NCI-H524 treated with DMSO at 0.1 percent for 48 hours (cell line): ENCODE data around the gene TMEM119.
"Not testable (repeated sequence)": the region's sequence is repeated elsewhere in the genome, so short reads cannot be mapped to it uniquely, and the experiment has no call there.

ENCODE experiments used
- DNase-seq: peaks from one replicate; lab custom pipeline; 2025; lab: John Stamatoyannopoulos, UW

The TMEM119 gene

GRCh38 chr12:108564724-108565123 is 33.2 kb downstream of the TMEM119 start:
- DNase-seq: no peak

- DNase-seq: no peak
These were observed 34.1 kb downstream of the TMEM119 start for GRCh38 chr12:108563804-108564151.

DNA sequence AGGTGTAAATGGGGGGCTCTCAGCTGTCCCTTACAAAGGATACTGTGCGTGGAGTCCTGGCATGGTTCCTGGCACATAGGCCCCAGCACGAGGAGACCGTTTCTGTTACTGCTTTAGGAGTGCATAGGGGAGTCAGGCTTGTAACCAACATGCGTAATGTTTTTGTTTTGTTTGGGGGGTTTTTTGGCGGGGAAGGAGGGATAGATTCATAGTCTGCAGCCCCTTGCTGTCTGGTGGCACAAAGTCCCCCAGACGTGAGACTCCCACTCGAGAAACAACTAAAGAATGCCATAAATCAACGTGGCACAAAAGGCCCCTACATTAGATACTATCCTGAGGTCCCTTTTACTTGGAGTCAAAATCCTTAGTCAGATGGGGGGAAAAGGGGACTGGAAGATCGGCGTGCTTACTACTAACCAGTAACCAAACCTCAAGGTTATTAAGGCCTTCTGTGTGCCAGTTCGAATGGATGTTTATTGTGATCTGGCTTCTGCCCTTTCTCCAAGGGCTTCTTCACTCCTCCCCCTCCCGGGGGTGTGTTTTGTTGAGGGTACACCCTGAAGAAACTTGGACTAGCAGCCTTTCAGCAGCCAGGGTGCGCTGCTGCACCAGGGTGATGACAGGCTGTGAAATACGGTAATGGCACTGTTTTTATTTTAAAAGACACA is 34.6 kb downstream of the TMEM119 start:
- DNase-seq: peak; percentile 49

DNA sequence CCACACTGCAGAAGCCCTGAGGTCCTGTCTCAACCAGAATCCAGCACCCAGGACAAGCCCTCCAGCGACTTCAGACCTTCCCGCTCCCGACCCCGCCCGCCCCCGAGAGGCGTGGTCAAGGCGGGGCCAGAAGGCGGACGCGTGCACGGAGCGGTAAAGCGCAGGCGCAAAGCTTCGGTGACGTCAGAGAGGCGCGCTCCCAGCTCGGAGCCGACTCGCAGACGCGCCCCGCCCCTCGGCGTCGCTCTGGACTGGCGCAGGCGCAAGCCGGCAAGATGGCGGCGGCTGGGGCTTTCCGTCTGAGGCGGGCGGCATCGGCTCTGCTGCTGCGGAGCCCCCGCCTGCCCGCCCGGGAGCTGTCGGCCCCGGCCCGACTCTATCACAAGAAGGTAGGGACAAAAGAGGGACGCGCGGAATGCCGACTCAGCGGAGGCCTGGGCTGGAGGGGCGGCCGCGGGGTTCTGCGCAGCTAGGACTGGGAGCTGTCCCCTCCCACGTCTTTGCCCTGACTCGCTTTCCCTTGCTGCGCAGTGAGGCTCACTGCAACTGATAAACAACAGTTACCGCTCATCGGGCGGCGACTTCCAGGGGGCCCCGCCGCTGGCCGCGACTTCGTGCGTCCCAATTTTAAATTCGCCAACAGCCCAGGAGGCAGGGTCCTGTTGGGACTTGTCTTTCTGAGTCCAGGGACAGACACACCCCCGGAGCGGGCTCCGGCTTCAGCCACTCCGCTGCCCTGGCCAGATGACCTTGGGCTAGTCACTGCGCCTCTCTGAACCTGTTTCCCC is 35.3 kb downstream of the TMEM119 start, which contains the start of gene ISCU:
Gene ISCU, plus strand, starts transcription at position 249 of the 788 bp plus-strand sequence. Its CDS starts 27 bp downstream, at position 276.
- peak; percentile 67 for DNase-seq

DNA sequence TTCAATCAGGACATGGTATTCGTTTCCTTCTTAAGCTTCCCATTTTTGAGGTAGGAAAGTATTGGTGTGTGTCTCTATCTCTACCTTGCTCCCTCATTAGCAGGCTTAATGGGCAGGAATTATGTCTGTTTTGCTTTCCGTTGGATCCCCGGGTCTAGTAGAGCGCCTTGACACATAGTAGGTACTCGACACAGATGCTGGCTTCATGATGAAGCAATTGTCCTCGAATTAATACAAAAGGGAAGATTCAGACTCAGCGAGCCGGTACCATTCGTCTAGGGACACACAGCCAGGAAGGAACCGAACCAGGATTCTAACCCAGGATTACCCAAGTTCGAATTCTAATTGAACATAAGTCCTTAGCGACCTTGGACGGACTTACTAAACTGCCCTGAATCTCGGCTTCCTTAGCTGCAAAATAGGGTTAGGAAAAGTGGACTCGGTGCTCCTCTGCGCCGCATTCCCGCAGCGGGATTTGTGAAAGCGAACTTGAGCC is 36.0 kb downstream of the TMEM119 start:
- no peak for DNase-seq

DNA sequence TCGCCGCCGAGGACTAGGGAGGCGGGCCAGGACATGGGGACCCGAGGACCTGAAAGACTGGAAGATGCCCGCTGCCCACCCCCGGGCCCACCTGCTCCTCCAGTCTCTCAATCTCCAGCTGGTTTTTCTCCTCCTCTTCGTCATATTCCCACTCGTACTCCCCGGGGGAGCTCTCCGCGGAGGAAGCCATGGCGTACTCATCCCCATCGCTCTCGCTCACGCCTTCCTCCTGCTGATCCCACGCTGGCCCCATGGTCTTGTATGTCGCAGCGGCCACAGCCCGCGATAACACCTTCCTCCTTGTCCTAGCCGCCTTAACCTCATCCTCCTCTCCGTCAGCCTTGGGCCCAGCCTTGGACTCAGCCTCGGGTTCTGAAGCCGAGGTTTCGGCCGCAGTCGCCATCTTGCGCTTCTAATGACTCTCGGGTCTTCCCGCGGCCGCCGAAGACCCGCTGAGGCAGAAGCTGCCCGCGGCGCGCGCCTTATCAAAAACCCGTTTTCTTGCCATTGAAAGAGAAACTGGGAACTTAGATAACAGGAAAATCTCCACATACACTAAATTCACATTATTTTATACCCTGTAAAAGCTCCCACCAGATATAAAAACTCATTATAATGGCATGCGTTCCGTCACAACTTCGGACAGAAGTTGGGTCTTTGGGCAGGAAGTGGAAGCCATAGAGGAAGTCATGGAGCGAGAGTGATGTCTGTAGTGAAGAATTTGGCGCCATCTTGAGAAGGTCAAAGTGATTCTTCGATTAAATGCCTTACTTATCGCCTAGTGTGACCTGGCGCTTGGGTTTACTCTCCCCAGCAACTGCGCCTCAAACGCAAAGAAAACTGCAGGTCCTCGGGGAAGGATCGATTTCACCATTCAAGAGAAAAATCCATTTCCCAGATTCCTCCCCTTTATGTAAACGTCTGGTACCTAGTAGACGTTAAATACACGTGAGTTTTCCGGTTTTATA is 36.8 kb downstream of the TMEM119 start, which contains the start of gene SART3:
Gene SART3, minus strand, starts transcription at position 422 of the 968 bp plus-strand sequence. Its CDS starts 19 bp downstream, at position 403.
- DNase-seq: peak; percentile 60

GRCh38 chr12:108560321-108560721 is 37.6 kb downstream of the TMEM119 start:
- DNase-seq: no peak

DNA sequence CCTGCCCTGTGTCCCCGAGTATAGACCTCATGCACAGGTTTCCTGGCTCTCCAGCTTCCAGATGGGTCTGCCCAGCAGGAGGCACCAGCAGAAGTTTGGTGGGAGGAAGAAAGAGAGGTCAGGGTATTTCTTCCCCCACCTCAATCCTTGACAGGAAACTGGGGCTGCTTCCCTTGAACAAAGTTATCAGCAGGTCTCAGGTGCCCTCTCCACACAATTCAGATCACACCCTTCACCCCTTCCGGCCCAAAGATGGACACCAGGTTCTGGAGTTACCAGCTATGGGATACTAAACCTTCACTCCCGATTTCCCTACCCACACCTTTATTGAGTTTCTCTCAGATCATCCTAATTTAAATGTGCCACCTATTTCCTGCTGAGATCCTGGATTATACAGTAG is 38.1 kb downstream of the TMEM119 start:
- no peak for DNase-seq

- no peak for DNase-seq
These were observed 38.8 kb downstream of the TMEM119 start for GRCh38 chr12:108559007-108559655.

GRCh38 chr12:108555383-108555782 is 42.5 kb downstream of the TMEM119 start:
- not testable (repeated sequence) for DNase-seq

GRCh38 chr12:108553799-108554198 is 44.1 kb downstream of the TMEM119 start:
- no peak for DNase-seq

DNA sequence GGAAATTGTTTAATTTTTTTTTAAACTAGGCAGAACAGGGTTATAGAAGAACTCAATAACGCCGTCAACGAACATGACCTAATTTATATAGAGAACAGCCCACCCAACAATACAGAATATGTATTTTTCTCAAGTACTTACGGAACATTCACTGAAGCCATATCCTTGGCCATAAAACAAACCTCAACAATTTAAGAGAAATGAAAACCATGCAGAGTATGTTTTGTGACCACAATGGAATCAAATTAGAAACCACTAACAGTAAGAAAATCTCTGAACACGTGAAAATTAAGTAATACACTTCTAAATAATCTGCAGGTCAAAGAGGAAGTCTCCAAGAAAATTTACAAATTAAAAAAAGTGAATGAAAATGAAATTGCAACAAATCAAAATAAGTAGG is 46.3 kb downstream of the TMEM119 start:
- no peak for DNase-seq

DNA sequence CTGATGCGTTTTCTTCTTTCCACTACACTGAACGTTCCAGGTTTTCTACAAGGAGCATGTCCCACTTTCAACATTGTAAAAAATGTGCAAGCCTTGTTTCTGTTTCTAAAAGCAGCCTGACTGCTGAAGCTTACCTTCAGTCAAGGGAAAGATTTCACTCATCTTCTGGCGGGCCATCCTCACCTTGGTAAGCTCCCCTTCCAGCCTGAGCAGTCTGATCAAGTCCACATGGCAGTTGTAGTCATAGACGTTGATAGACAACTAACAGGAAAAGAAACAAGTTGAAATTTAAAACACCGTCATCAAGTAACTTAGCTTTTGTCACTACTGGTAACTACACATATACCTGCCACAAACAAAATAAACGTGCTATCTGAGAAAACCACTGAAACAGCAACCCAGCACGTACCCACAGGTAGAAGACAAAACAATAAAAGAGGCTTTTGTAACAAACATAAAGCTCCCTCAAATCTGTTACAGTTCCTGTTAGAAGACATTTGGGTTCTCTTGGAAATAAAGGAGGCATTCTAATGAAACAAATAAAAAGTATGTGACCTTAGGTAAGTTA is 48.8 kb downstream of the TMEM119 start:
- DNase-seq: no peak

DNA sequence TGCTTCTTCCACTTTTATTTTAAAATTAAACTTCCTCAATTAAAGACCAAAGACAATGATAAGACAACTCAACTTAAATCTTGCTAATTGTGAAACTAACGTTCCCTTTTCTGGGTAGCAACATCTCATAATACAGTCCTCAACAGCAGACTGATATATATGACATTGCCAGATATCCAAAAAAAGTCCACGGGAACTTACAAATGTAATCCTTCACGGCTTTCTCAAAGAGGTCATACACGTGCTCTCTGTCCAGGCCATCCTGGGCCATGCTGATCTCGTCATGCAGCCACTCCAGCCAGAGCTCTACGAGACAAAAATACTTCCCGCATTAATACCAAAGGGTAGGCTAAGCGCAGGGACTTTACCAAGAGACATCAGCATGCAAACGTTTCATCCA is 50.2 kb downstream of the TMEM119 start:
- DNase-seq: no peak

DNA sequence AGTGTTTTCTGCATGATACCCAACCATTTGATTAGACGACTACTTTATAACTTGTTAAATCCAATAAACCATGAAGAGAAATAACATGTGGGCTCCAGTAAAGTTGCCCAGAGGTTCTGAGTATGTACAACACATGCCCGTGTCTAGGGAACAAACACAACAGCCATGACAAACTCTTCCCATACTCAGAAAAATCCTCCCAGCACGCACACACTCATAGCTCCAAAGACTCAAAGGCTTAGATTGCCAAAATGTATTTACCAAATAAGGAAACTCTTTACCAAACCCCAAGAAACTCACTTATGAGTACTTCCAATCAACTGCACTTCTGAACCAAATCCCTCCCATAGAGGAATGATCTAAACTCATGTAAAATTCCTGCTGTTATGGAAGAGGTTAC is 54.2 kb downstream of the TMEM119 start:
- DNase-seq: no peak

- no peak for DNase-seq
These were observed 55.6 kb downstream of the TMEM119 start for GRCh38 chr12:108542320-108542719.
